ENCODE results near the gene MSH3.

MSH3 gene

GRCh38 chr5:80790698-80791097 lies 136.2 kb downstream of the MSH3 start:
- TF ChIP-seq ZFX (IDR thresholded peaks at IDR 0.05; ENCODE audit: borderline replicate concordance) = no peak
- TF ChIP-seq, protein P1, sequence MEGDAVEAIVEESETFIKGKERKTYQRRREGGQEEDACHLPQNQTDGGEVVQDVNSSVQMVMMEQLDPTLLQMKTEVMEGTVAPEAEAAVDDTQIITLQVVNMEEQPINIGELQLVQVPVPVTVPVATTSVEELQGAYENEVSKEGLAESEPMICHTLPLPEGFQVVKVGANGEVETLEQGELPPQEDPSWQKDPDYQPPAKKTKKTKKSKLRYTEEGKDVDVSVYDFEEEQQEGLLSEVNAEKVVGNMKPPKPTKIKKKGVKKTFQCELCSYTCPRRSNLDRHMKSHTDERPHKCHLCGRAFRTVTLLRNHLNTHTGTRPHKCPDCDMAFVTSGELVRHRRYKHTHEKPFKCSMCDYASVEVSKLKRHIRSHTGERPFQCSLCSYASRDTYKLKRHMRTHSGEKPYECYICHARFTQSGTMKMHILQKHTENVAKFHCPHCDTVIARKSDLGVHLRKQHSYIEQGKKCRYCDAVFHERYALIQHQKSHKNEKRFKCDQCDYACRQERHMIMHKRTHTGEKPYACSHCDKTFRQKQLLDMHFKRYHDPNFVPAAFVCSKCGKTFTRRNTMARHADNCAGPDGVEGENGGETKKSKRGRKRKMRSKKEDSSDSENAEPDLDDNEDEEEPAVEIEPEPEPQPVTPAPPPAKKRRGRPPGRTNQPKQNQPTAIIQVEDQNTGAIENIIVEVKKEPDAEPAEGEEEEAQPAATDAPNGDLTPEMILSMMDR (IDR thresholded peaks at IDR 0.05) = no peak
- H3K27ac ChIP-seq = no peak overlapping the region

GRCh38 chr5:80793354-80793753 lies 138.9 kb downstream of the MSH3 start:
- no peak overlapping the region for H3K27ac ChIP-seq
- TF ChIP-seq, protein P1 (IDR thresholded peaks at IDR 0.05) = no peak
- no peak for TF ChIP-seq ZFX (IDR thresholded peaks at IDR 0.05; ENCODE audit: borderline replicate concordance)

DNA sequence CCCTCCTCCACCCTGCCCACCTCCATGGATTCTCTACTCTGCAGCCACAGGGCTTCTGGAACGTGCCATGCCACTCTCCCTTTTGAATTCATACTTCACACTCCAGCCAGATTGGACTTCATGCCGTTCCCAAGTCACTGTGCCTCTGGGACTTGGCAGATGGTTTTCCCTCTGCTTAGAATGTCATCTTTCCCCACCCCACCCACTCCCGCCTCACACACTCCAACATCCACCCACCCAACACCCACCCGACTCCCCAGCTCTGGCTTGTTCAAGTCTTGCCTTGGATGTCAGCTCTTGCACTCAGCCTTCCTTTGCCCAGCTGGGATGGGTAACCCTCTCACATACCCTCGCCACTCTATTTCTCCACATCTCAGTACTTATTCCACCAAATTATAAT lies 142.4 kb downstream of the MSH3 start:
- TF ChIP-seq, protein P1 (IDR thresholded peaks at IDR 0.05) = no peak
- no peak for TF ChIP-seq ZFX (IDR thresholded peaks at IDR 0.05; ENCODE audit: borderline replicate concordance)
- H3K27ac ChIP-seq = no peak overlapping the region

GRCh38 chr5:80797428-80798024 lies 143.1 kb downstream of the MSH3 start:
- H3K27ac ChIP-seq = no peak overlapping the region
- TF ChIP-seq ZFX (IDR thresholded peaks at IDR 0.05; ENCODE audit: borderline replicate concordance) = no peak
- TF ChIP-seq, protein P1 (IDR thresholded peaks at IDR 0.05) = no peak

DNA sequence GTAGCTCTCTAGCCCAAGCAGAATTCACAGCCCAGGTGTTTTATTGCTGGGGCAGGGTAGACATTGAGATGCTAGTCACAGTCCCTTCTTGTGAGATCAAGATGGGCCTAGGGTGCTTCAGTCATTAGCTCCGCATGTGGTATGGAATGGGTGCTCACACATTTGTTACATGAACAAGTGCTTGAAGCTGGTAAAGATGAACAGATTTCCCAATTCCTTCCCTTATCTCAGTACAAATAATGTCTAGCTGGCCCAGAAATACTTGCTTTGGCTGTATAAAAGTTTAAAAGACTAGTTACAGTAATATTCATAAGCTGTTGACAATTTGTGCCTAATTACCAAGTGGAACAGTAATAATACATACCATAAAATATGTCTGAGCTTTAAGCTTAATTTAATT lies 143.7 kb downstream of the MSH3 start:
- no peak overlapping the region for H3K27ac ChIP-seq
- TF ChIP-seq, protein P1 (IDR thresholded peaks at IDR 0.05) = no peak
- TF ChIP-seq ZFX (IDR thresholded peaks at IDR 0.05; ENCODE audit: borderline replicate concordance) = no peak

GRCh38 chr5:80798633-80799032 lies 144.2 kb downstream of the MSH3 start:
- H3K27ac ChIP-seq = no peak overlapping the region
- TF ChIP-seq ZFX (IDR thresholded peaks at IDR 0.05; ENCODE audit: borderline replicate concordance) = no peak
- TF ChIP-seq, protein P1 (IDR thresholded peaks at IDR 0.05) = no peak

GRCh38 chr5:80799041-80799440 lies 144.6 kb downstream of the MSH3 start:
- H3K27ac ChIP-seq = no peak overlapping the region
- TF ChIP-seq, protein P1 (IDR thresholded peaks at IDR 0.05) = no peak
- no peak for TF ChIP-seq ZFX (IDR thresholded peaks at IDR 0.05; ENCODE audit: borderline replicate concordance)
